GM23338 (cell line): ENCODE measurements around the gene PSORS1C2.

ENCODE experiments used
- CREB1 ChIP-seq: fragments of 250-450 bp; sonication (Bioruptor Pico); IDR thresholded peaks from 2 replicates; pipeline ENCODE4 v1.5.0; 2020; ENCODE audit warnings: low read depth, mild to moderate bottlenecking, moderate library complexity
- EZH2 ChIP-seq: fragments of 200-600 bp; sonication (generic); IDR thresholded peaks from one replicate; pipeline ENCODE4 v1.8.0; 2017; ENCODE audit warnings: antibody characterized with exemption, mild to moderate bottlenecking, low read depth; ENCODE audit not compliant: unreplicated experiment
- EZH2phosphoT487 ChIP-seq: fragments of 200-600 bp; sonication (generic); IDR thresholded peaks from one replicate; pipeline ENCODE4 v1.8.1; 2018; ENCODE audit warnings: antibody characterized with exemption; ENCODE audit not compliant: unreplicated experiment
- JUNB ChIP-seq: IDR thresholded peaks from one replicate; pipeline ENCODE4 v1.6.1; 2016; ENCODE audit warnings: antibody characterized with exemption; ENCODE audit not compliant: unreplicated experiment
- NANOG ChIP-seq: IDR thresholded peaks from 2 replicates; pipeline ENCODE4 v1.6.1; 2016; ENCODE audit warnings: antibody characterized with exemption, borderline replicate concordance
- POLR2AphosphoS5 ChIP-seq: IDR thresholded peaks from 2 replicates; pipeline ENCODE4 v1.6.1; 2016; ENCODE audit warnings: antibody characterized with exemption, low read depth
- ZNF462 ChIP-seq: fragments of 250-450 bp; sonication (Bioruptor Pico); IDR thresholded peaks from 2 replicates; pipeline ENCODE4 v1.5.0; 2020; ENCODE audit warnings: mild to moderate bottlenecking, moderate library complexity
- TF ChIP-seq, protein P1 (sequence below), 2 experiments: fragments of 200-600 bp in 1 of 2; sonication (generic) in 1 of 2; conservative IDR thresholded peaks; 2 replicates each; pipeline versions ENCODE4 v1.5.1 to v1.6.1; 2016 to 2017; ENCODE audit warnings: antibody characterized with exemption in 2 of 2, low read depth in 2 of 2, mild to moderate bottlenecking in 2 of 2, moderate library complexity in 1 of 2
- TF ChIP-seq, protein P2 (sequence below): IDR thresholded peaks from one replicate; pipeline ENCODE4 v1.6.1; 2018; ENCODE audit warnings: antibody characterized with exemption; ENCODE audit not compliant: unreplicated experiment

DNA sequence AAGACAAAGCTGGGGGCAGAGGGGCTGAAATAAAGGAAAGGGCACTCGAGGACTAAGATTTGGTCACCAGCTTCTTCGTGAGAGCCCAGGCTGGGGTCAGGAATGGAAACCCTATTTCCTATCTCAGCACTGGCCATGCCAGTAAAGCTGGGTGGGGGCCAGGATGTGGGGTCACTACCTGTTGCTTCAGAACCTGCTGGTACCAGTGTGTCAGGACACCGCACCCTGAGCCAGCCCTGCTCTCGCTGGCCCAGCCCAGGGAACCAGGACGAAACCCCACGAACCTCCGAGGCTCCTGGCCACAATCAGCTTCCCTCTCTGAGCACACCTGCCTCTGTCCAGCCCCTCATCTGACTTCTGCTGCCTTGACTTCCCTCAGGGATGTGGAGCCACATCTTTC is 20.7 kb downstream of the PSORS1C2 start:
- TF ChIP-seq, protein P1, sequence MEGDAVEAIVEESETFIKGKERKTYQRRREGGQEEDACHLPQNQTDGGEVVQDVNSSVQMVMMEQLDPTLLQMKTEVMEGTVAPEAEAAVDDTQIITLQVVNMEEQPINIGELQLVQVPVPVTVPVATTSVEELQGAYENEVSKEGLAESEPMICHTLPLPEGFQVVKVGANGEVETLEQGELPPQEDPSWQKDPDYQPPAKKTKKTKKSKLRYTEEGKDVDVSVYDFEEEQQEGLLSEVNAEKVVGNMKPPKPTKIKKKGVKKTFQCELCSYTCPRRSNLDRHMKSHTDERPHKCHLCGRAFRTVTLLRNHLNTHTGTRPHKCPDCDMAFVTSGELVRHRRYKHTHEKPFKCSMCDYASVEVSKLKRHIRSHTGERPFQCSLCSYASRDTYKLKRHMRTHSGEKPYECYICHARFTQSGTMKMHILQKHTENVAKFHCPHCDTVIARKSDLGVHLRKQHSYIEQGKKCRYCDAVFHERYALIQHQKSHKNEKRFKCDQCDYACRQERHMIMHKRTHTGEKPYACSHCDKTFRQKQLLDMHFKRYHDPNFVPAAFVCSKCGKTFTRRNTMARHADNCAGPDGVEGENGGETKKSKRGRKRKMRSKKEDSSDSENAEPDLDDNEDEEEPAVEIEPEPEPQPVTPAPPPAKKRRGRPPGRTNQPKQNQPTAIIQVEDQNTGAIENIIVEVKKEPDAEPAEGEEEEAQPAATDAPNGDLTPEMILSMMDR (conservative IDR thresholded peaks at IDR 0.05; ENCODE audit: low read depth in 2 of 2) = no peak
- TF ChIP-seq EZH2 (no peak), POLR2AphosphoS5 (no peak), EZH2phosphoT487 (no peak), JUNB (no peak), NANOG (no peak), ZNF462 (CRISPR knock-in tag) (no peak), CREB1 (CRISPR knock-in tag) (no peak)
- TF ChIP-seq, protein P2, sequence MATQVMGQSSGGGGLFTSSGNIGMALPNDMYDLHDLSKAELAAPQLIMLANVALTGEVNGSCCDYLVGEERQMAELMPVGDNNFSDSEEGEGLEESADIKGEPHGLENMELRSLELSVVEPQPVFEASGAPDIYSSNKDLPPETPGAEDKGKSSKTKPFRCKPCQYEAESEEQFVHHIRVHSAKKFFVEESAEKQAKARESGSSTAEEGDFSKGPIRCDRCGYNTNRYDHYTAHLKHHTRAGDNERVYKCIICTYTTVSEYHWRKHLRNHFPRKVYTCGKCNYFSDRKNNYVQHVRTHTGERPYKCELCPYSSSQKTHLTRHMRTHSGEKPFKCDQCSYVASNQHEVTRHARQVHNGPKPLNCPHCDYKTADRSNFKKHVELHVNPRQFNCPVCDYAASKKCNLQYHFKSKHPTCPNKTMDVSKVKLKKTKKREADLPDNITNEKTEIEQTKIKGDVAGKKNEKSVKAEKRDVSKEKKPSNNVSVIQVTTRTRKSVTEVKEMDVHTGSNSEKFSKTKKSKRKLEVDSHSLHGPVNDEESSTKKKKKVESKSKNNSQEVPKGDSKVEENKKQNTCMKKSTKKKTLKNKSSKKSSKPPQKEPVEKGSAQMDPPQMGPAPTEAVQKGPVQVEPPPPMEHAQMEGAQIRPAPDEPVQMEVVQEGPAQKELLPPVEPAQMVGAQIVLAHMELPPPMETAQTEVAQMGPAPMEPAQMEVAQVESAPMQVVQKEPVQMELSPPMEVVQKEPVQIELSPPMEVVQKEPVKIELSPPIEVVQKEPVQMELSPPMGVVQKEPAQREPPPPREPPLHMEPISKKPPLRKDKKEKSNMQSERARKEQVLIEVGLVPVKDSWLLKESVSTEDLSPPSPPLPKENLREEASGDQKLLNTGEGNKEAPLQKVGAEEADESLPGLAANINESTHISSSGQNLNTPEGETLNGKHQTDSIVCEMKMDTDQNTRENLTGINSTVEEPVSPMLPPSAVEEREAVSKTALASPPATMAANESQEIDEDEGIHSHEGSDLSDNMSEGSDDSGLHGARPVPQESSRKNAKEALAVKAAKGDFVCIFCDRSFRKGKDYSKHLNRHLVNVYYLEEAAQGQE = no peak
